Measurements from ENCODE around the gene OR56B4. TPM values are rescaled to one million over a fixed set of nuclear protein-coding genes. Genes with fewer than 3 reads are reported as not detected.
"Not testable (repeated sequence)": the region's sequence is repeated elsewhere in the genome, so short reads cannot be mapped to it uniquely, and the experiment has no call there.

Gene OR56B4, protein sequence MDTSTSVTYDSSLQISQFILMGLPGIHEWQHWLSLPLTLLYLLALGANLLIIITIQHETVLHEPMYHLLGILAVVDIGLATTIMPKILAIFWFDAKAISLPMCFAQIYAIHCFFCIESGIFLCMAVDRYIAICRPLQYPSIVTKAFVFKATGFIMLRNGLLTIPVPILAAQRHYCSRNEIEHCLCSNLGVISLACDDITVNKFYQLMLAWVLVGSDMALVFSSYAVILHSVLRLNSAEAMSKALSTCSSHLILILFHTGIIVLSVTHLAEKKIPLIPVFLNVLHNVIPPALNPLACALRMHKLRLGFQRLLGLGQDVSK
- not detected in 2 replicates for total RNA-seq (2014; rRNA removed; shearing (Covaris generic))
- polyA plus RNA-seq (2015; cell fraction: cytosol; rRNA removed): not detected in 2 replicates
- not detected in 2 replicates for polyA plus RNA-seq (2015; cell fraction: nucleus; rRNA removed)

- DNase-seq (ENCODE audit: low read depth, low spot score); in situ Hi-C loops (cut with HindIII; ENCODE audit: low pct_unique_long_range_greater_than_20kb, low sequenced_read_pairs): not testable (repeated sequence)
Measured at GRCh38 chr11:6107384-6107783, at the start of gene OR56B4. TSS of gene OR56B4 (plus strand) at chr11:6107684. CDS start at chr11:6107779, 95 bp downstream.

GRCh38 chr11:6061475-6061874 lies 46.0 kb upstream of the OR56B4 start:
- DNase-seq (ENCODE audit: low read depth, low spot score): no peak
- in situ Hi-C loops (cut with HindIII; ENCODE audit: low pct_unique_long_range_greater_than_20kb, low sequenced_read_pairs): no loop called here

DNA sequence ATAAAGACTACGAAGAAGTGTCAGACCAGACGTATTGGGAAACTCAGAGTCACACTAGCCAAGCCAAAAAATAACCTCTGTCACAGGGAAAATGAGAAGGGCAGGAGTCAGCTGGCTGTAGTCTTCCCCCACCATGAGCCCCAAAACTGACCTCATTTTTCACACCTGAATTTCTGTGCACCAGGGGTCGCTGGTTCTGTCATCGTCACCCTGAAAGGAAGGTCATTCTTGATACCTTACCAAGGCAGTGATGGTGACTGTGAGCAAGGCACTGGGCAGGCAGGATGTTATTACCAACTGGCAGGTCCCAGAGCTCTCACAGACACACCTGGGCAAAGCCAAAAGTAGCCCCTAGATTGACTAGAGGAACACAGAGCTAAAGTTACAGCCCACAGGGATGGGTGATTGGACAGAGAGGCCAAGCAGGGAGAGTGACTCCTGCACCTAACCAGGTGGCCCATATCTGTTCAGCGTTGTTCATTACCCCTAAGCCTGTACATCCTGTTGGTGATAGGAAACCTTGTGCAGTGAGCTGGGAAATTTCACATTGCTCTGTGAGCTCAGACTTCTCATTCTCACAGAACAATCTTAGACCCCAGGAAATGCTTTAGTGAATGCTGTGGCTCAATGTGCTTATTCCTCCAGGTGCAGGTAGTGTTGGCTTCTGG lies 44.7 kb upstream of the OR56B4 start:
- no peak for DNase-seq (ENCODE audit: low read depth, low spot score)
- in situ Hi-C loops (cut with HindIII; ENCODE audit: low pct_unique_long_range_greater_than_20kb, low sequenced_read_pairs): no loop called here

DNA sequence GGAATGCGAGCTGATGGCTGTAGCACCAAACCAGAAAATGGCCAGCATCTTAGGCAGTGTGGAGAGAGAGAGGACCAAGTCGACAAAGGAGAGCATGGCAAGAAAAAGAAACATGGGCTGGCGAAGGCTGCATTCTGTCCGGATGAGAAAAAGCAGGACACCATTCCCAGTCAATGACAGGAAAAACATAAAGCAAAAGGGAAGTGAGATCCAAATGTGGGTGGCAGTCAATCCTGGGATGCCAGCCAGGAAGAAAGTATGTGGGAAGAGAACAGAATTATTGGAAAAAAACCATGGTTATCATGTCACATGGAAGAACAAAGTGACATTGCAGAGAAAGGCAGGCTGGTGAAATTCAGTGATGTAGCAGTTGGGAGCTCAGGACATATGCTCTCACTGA lies 40.0 kb upstream of the OR56B4 start:
- in situ Hi-C loops (cut with HindIII; ENCODE audit: low pct_unique_long_range_greater_than_20kb, low sequenced_read_pairs): no loop called here
- DNase-seq (ENCODE audit: low read depth, low spot score): no peak

DNA sequence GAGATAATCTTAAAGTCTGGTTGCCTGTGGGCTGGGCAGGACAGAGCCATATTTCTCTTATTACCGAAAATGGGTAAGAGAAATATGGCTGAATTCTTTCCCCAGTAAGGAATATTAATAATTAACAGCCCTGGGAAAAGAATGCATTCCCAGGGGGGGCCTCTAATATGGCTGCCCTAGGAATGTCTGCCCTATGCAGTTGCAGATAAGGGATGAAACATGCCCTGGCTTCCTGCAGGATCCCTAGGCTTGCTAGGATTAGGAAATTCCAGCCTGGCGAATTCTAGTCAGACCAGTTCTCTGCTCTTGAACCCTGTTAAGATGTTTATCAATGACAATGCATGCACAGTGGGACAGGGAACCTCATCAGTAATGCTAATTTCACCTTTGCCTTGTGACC lies 31.0 kb upstream of the OR56B4 start:
- in situ Hi-C loops (cut with HindIII; ENCODE audit: low pct_unique_long_range_greater_than_20kb, low sequenced_read_pairs); DNase-seq (ENCODE audit: low read depth, low spot score): not testable (repeated sequence)

DNA sequence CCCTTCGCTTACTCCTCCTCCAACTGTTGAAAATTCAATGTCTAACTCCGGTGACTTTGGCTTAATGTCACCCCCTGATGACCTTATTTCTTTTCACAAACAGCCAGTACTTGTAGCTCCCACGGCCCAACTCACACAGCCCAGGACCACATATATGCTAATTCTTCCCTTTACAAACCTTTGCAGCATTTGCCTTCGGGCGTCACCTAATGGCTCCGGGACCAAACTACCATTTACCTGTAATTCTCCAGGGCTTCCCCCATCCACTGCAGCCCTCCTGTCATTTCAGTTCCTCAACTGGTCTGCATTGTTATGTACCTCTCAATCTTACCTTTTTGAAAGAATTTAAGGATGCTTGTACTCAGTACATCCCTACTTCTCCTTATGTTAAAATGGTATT lies 29.8 kb upstream of the OR56B4 start:
- in situ Hi-C loops (cut with HindIII; ENCODE audit: low pct_unique_long_range_greater_than_20kb, low sequenced_read_pairs): no loop called here
- DNase-seq (ENCODE audit: low read depth, low spot score): no peak

GRCh38 chr11:6079463-6079862 lies 28.0 kb upstream of the OR56B4 start:
- no peak for DNase-seq (ENCODE audit: low read depth, low spot score)
- in situ Hi-C loops (cut with HindIII; ENCODE audit: low pct_unique_long_range_greater_than_20kb, low sequenced_read_pairs): no loop called here

DNA sequence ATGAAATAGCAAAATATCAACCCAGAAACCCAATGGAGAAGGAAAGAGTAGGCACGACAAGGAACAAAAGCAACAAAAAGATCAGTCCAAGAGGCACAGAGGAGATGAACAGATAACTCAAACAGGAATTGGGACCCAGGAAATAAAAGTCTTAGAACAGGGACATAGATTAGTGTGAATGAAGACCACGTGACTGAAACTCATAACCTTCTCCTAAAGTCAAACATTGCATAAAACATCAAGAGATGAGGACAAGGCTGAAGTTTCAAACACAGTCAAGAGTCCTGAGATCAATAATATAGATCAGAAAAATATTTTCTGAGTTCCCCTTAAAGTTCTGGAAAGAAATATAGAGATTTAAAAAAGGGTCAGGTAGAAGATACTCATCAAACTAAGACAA lies 24.4 kb upstream of the OR56B4 start:
- in situ Hi-C loops (cut with HindIII; ENCODE audit: low pct_unique_long_range_greater_than_20kb, low sequenced_read_pairs): no loop called here
- no peak for DNase-seq (ENCODE audit: low read depth, low spot score)

- no peak for DNase-seq (ENCODE audit: low read depth, low spot score)
- in situ Hi-C loops (cut with HindIII; ENCODE audit: low pct_unique_long_range_greater_than_20kb, low sequenced_read_pairs): no loop called here
Measured at GRCh38 chr11:6084587-6084986, 22.9 kb upstream of the OR56B4 start.

GRCh38 chr11:6094186-6094585 lies 13.3 kb upstream of the OR56B4 start:
- in situ Hi-C loops (cut with HindIII; ENCODE audit: low pct_unique_long_range_greater_than_20kb, low sequenced_read_pairs): no loop called here
- no peak for DNase-seq (ENCODE audit: low read depth, low spot score)

- in situ Hi-C loops (cut with HindIII; ENCODE audit: low pct_unique_long_range_greater_than_20kb, low sequenced_read_pairs): no loop called here
- DNase-seq (ENCODE audit: low read depth, low spot score): no peak
Measured at GRCh38 chr11:6095798-6096197, 11.7 kb upstream of the OR56B4 start.

- in situ Hi-C loops (cut with HindIII; ENCODE audit: low pct_unique_long_range_greater_than_20kb, low sequenced_read_pairs): no loop called here
- DNase-seq (ENCODE audit: low read depth, low spot score): no peak
Measured at GRCh38 chr11:6096417-6096816, 11.1 kb upstream of the OR56B4 start.

GRCh38 chr11:6099577-6099976 lies 7.9 kb upstream of the OR56B4 start:
- in situ Hi-C loops (cut with HindIII; ENCODE audit: low pct_unique_long_range_greater_than_20kb, low sequenced_read_pairs): no loop called here
- peak; percentile 30 for DNase-seq (ENCODE audit: low read depth, low spot score)

GRCh38 chr11:6110011-6110410 lies 2.5 kb downstream of the OR56B4 start:
- DNase-seq (ENCODE audit: low read depth, low spot score): no peak
- in situ Hi-C loops (cut with HindIII; ENCODE audit: low pct_unique_long_range_greater_than_20kb, low sequenced_read_pairs): no loop called here

GRCh38 chr11:6111673-6112072 lies 4.2 kb downstream of the OR56B4 start:
- no peak for DNase-seq (ENCODE audit: low read depth, low spot score)
- in situ Hi-C loops (cut with HindIII; ENCODE audit: low pct_unique_long_range_greater_than_20kb, low sequenced_read_pairs): no loop called here

- in situ Hi-C loops (cut with HindIII; ENCODE audit: low pct_unique_long_range_greater_than_20kb, low sequenced_read_pairs): no loop called here
- no peak for DNase-seq (ENCODE audit: low read depth, low spot score)
Measured at GRCh38 chr11:6116638-6117037, 9.2 kb downstream of the OR56B4 start.

- no peak for DNase-seq (ENCODE audit: low read depth, low spot score)
- in situ Hi-C loops (cut with HindIII; ENCODE audit: low pct_unique_long_range_greater_than_20kb, low sequenced_read_pairs): no loop called here
Measured at GRCh38 chr11:6124245-6124644, 16.8 kb downstream of the OR56B4 start.

GRCh38 chr11:6127881-6128280 lies 20.4 kb downstream of the OR56B4 start:
- in situ Hi-C loops (cut with HindIII; ENCODE audit: low pct_unique_long_range_greater_than_20kb, low sequenced_read_pairs): no loop called here
- DNase-seq (ENCODE audit: low read depth, low spot score): no peak

DNA sequence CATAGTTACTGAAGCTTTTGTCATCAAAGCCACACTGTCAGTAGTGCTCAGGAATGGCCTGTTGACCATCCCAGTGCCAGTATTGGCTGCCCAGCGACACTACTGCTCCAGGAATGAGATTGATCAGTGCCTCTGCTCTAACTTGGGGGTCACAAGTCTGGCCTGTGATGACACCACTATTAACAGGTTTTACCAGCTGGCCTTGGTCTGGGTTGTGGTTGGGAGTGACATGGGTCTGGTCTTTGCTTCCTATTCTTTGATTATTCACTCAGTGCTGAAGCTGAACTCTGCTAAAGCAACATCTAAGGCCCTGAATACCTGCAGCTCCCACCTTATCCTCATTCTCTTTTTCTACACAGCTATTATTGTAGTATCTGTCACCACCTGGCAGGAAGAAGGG lies 21.5 kb downstream of the OR56B4 start:
- in situ Hi-C loops (cut with HindIII; ENCODE audit: low pct_unique_long_range_greater_than_20kb, low sequenced_read_pairs): no loop called here
- no peak for DNase-seq (ENCODE audit: low read depth, low spot score)

Data from SK-MEL-5 (cell line).